Effector CD4-positive, alpha-beta T cell (primary cell): ENCODE data around the gene SUCLA2.
"Not testable (repeated sequence)": the region's sequence is repeated elsewhere in the genome, so short reads cannot be mapped to it uniquely, and the experiment has no call there.

Experiments used
- DNase-seq: peaks from one replicate; pipeline ENCODE4 v3.0.0-alpha.2; 2020
- total RNA-seq: gene quantifications from one replicate; lab custom pipeline; 2026; lab: John Stamatoyannopoulos, UW

Gene SUCLA2
- 19.7 reads per million, percentile 46 among the genes with 10 or more reads in this experiment for total RNA-seq

DNA sequence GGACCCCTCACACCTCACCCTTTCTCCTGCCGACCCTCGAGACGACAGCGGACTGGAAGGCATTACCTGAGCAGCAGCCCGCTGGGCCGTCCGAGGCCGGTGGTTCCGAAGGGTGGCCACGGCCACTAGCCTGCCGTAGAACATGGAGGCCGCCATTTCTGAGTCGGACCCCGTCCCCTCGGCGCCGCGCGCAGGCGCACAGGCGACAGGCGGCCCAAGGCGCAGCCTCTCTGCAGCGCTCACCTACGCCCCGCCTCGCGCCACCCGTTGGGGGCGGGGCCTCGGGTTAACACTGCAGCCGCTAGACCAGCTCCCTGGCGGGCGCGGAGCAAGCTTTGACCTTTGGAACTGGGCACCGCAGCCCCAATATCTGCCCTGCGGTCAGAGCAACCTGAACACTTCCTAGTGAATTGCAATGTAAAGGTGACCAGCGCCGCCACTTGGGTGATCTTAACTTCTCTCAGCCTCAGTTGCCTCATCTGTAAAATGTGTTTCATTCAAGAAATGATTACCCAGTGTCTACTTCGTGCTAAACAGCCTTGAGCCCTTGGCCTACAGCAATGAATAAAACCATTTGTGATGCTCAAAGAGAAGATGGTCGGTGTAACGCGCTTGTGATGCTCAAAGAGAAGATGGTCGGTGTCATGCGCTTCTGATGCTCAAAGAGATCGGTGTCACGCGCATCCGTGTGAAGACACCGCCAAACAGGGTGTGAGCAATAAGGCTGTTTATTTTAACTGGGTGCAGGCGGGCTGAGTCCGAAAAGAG lies at the start of gene SUCLA2:
TSS of gene SUCLA2 (minus strand) at position 160 of the 768 bp plus-strand sequence. CDS start at position 156, 4 bp downstream.
- peak; percentile 83 for DNase-seq

DNA sequence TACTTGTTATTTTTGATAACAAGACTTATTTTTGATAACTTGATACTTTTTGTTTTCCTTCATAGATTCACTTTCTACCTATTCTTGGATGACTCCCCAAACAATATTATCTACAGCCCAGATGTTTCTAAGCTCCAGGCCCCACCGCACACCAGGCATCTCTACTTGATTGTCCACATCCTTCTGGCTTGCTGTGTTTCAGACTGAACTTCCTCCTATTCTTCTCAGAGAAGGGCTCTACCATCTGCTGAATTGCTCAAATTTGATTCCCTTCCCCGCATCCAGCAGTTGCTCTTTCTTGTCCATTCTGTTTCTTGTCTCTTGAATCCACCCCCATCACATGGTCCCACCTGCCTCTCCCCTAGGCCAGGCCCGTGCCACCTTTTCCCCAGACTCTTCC lies 49.5 kb upstream of the SUCLA2 start:
- DNase-seq, result no peak

DNA sequence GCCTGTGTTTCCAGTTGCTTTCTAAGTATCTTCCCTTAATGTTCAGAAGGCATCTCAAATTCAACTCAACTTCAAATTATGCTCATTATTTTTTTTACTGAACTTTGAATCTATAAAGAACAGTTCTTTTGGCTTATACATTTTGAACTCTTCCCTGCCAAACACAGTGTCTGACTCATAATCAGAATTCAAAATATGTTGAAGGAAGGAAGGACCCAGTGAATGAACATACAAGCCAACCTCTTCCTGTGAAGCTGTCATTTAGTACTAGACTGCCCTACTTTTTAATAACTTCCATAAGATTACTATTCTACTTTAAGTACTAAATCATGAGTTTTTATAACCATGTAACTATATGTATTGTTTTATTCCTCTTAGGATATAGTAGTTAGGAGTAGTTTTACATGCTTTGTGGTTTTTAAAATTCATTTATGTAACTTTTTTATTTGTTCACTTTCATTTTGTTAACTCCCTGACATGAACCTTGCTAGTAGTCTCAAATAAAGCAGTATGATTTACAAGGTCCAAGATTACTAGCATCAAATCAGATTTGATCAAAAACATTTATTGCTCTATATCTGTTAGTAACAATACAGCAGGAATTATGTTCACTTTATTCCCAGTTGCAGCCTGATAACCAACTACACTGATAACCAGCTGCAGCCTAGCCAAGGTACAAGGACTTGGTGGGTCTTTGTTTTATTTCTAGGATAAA lies 42.9 kb upstream of the SUCLA2 start:
- no peak for DNase-seq

GRCh38 chr13:48042894-48043293 lies 41.8 kb upstream of the SUCLA2 start:
- DNase-seq, result no peak

DNA sequence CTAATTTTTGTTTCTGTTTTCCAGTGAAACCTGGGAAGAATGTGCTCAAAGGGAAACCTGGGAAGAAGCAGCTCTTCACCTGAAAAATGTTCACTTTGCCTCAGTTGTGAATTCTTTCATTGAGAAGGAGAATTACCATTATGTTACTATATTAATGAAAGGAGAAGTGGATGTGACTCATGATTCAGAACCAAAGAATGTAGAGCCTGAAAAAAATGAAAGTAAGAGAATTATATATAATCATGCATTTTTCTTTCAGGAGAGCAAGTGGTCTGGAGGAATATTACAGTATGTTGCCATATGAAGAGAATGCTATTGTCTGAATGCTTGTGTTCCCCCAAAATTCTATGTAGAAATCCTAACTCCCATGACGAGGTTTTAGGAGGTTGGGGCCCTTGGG lies 39.8 kb upstream of the SUCLA2 start:
- DNase-seq, result no peak

DNA sequence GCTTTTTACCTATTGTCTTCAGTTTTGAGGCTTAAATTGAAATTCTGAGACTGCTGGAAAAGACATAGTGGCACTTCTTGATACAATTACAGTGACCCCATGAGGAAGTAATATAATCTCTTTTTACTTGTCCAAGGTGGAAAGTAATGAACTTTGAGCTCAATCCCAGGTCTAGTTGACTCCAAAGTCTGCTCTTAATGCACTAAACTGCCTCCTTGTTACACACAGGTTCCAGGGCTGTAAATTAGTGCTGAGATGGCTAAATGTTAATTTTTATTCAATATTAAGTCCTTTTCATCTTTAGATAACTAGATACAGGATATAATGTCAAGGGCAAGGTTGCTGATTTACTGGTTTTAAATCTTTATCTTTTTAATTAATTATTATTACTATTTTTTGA lies 39.0 kb upstream of the SUCLA2 start:
- DNase-seq, result no peak

DNA sequence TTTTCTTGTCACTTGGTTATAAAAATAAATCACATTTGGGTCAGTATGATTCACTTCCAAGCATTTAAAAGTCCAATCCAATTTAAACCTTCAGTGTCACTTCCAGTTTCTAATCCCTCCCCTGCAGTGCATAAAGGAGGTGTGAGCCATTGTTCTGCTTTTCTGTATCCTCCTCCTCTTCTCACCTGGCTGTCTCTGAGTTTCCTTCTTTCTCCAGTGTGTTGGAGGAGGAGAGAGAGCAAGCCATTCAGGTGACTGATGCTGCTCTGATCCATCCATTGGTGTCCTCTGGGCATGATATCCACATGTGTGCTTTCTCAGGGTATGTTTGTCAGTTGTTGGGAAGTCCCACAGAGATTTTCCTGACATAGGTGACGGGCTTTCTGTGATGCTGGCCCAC lies 37.7 kb upstream of the SUCLA2 start:
- DNase-seq, result no peak

DNA sequence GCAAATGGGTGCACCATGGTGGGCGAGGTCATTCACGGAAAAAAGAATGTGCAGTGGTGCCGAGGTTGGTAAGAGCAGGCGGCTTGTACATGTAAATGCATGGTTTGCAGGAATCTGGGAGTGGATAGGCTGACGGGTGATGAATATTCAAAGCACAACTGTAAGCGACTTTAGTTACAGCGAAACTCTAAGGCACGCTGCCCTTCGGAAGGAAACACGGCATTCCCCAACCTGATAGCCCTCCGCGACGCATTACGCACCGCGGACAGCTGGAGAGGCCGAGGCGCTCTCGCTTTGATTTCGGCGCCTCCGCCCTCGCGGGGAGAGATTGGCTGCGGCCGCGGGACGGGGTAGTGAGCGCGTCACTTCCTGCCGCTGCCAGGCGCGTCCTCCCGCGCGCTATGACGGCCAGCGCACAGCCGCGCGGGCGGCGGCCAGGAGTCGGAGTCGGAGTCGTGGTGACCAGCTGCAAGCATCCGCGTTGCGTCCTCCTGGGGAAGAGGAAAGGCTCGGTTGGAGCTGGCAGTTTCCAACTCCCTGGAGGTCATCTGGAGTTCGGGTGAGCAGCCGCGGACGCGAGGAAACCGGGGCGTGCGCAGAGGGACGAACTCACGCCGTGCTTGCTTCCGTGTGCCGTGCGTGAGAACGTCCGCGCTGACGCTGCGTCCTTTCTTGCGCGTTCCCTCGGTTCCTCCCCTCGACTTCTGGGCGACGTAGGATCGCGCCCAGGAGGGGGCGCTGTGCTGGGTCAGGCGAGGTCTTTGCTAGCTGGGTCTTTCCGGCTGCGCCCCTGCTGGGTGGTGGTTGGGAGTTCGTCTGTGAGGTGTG lies 36.5 kb upstream of the SUCLA2 start, which contains the start of gene NUDT15:
TSS of gene NUDT15 (plus strand) at position 381 of the 828 bp plus-strand sequence. CDS start at position 402, 21 bp downstream.
- peak; percentile 92 for DNase-seq

DNA sequence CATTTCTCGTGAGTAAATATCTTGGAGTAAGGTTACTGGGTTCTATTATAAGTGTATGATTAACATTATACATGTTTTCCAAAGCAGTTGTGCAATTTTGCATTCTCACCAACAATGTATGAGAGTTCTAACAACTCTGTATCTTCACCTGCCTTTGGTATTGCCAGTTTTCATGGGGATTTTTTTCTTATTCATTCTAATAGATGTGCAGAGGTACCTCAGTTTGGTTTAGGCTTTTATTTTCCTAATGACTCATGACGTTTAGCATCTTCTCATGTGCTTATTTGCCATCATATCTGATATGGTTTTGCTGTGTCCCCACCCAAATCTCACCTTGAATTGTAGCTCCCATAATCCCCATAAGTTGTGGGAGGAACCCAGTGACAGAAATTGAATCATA lies 28.8 kb upstream of the SUCLA2 start:
- DNase-seq, result no peak

DNA sequence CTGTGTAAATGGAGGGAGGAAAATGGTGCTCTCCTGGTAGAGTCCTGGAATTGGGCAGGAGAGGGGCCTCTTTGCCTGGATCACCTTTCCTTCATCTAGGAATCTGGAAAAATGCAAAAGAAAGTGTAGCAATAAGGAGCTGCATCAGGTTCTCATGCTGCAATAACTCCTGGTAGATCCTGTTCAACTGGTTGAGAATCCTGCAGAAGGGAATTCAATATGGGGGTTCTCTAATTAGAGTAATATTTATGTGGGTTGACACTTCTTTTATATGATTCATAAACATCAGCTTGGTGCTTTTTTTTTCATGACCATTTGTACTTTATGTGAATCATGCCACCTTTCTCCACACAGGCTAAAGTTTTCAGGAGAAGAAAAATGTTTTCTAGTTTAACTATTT lies 27.0 kb upstream of the SUCLA2 start:
- DNase-seq, result no peak

- DNase-seq, result no peak
These were observed 18.7 kb upstream of the SUCLA2 start for GRCh38 chr13:48019796-48020195.

GRCh38 chr13:48018637-48019036 lies 17.6 kb upstream of the SUCLA2 start:
- DNase-seq, result no peak

DNA sequence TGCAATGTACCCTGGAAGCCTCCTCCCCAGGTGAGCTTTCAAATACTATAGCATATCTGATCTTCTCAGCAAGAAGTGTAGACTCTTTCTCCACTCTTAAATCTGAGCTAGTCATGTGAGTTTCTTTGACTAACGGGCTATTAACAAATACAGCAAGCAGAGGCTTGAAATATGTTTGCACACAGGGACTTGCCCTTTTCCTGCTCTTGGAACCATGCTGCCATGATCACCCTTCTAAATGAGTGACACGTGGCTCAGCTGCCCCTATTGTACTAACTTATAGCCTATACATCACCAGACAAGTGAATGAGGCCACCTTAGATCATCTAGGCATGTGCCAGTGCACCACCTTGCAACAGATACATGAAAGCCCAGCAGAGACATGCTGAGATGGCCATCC lies 13.3 kb upstream of the SUCLA2 start:
- DNase-seq, result no peak

DNA sequence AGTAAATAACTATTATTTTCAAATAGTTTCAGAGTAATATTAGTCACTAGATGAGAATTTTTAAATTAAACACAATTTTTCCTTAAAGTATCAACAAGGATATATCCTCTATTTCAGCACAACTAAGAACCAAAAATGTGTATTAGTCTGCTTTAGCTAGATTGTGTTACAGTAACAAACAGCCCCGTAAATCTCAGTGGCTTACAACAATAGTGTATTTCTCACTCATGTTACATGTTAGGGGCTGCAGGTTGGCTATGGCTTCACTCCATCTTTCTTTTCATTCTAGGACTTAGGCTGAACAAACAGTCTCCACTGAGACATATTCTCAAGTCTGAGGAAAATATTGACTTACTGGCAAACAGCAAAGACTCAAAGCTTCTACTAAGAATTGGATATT lies 11.6 kb upstream of the SUCLA2 start:
- no peak for DNase-seq

- DNase-seq, result no peak
These were observed 9.6 kb upstream of the SUCLA2 start for GRCh38 chr13:48010698-48011097.

DNA sequence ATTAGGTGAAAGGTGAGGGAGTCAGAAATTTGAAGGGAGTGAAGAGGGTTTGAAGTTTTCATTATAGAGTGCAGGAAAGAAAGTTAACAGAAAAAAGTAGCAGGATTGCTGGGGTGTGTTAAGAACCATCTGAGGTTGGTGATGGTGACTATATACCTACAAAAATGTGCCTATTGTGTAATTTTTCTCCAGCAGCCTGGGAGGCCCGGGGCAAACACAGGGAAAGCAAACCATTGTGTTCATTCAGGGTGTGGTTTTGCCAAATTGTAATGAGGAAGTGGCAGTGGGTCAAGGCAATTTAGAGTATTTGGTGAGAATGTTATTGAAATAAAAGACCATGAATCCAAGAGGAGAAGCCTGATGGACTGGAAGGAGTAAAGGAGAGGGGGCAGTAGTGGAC lies 8.2 kb upstream of the SUCLA2 start:
- no peak for DNase-seq

DNA sequence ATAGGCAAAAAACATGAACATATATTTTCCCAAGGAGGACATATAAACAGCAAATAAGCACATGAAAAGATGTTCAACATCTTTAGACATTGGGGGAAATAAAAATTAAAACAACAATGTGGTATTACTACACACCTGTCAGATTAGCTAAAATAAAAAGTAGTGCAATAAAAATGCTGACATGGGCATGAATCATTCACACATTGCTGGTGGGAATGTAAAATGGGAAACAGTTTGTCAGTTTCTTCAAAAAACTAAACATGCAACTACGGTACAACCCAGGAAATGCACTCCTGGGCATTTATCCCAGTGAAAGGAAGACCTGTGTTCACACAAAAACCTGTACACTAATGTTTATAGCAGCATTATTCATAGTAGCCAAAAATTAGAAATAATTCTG lies 5.3 kb upstream of the SUCLA2 start:
- DNase-seq, result no peak

DNA sequence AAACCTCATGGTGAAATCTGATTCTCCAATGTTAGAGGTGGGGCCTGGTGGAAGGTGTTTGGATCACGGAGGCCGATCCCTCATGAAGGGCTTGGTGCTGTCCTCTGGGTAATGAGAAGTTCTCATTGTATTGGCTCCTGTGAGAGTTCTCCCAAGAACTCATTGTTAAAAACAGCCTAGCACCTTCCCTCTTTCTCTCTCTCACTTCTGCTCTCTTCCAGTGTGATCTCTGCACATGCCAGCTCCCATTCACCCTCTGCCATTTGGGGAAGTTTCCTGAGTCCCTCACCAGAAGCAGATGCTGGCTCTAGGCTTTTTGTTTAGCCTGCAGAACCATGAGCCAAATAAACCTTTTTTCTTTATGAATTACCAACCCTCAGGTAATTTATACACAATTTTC lies 3.1 kb upstream of the SUCLA2 start:
- DNase-seq, result no peak

GRCh38 chr13:48001999-48002398 lies 926 bp upstream of the SUCLA2 start:
- not testable (repeated sequence) for DNase-seq

- no peak for DNase-seq
These were observed 437 bp downstream of the SUCLA2 start for GRCh38 chr13:48000559-48001113.

DNA sequence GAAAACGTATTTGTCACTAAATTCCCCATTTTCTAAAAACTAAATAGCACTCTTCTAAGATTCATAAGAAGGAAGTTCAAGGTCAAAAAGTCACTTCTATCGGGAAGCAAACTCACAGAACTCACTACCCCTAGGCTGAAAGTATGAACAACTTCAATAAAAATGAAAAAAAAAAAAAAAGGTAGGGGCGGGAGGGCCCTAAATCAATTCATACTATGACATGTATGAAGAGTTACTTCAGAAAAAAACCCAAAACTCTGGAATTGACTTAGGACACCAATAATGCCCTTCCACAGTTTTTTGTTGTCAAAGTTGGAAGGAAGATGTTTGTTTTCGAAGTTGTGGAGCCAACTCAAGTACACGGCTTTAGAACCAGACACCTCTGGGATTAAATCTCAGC lies 1.1 kb downstream of the SUCLA2 start:
- DNase-seq, result no peak

- no peak for DNase-seq
These were observed 3.7 kb downstream of the SUCLA2 start for GRCh38 chr13:47997384-47997783.

DNA sequence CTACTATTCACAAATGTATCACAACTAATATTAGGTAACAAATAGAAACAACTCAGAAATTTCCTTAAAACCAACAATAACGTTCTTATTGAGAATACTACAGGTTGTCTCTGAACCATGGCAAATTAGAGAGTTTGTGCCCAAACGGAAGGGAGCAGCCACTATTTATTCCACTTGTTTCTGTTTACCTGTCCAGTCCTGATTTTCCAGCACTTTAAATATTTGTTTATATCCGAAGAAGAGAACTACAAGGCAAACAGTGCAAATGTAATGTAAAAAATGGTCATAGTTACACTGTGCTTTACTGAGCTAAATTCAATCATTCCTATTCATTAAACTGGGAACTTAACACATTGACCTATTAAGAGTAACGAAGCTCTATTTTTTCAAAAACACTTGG lies 9.2 kb downstream of the SUCLA2 start:
- no peak for DNase-seq
